Tibial nerve (tissue), 3 donors: ENCODE data around the gene PROP1.

ENCODE experiments used
- POLR2A ChIP-seq, 2 donors: fragments of 450-650 bp; IDR thresholded peaks; one replicate each; pipeline ENCODE4 v1.6.1; 2017; ENCODE audit warnings: antibody characterized with exemption in 2 of 2, mild to moderate bottlenecking in 2 of 2, moderate library complexity in 2 of 2
- TF ChIP-seq, protein P1 (sequence below), 5 experiments: fragments of 200-600 bp in 3 of 5; fragments of 450-650 bp in 2 of 5; sonication (generic) in 3 of 5; IDR thresholded peaks; one replicate each; pipeline ENCODE4 v1.5.1; 2016 to 2019; ENCODE audit warnings: antibody characterized with exemption in 5 of 5, mild to moderate bottlenecking in 3 of 5, moderate library complexity in 2 of 5

DNA sequence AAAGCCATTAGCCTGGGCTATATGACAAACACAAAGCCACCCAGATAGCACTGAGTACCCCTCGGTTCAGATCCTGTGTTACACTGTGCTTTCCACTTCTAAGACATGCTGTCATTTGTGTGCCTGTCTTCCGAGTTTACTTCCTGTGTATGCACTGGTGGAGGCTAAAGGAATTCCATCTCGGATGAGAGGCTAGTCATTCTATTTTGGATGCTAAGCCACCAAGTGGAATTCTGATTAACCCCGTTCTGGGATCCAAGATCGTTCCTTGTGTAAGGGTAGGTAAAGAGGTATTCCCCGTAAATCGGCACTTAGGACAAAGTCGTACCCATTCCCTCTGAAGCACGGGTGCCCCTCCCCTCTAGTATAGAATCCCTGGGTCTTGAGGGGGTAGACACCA lies 8.7 kb downstream of the PROP1 start:
- no peak for TF ChIP-seq POLR2A (IDR thresholded peaks at IDR 0.05)
- TF ChIP-seq, protein P1, sequence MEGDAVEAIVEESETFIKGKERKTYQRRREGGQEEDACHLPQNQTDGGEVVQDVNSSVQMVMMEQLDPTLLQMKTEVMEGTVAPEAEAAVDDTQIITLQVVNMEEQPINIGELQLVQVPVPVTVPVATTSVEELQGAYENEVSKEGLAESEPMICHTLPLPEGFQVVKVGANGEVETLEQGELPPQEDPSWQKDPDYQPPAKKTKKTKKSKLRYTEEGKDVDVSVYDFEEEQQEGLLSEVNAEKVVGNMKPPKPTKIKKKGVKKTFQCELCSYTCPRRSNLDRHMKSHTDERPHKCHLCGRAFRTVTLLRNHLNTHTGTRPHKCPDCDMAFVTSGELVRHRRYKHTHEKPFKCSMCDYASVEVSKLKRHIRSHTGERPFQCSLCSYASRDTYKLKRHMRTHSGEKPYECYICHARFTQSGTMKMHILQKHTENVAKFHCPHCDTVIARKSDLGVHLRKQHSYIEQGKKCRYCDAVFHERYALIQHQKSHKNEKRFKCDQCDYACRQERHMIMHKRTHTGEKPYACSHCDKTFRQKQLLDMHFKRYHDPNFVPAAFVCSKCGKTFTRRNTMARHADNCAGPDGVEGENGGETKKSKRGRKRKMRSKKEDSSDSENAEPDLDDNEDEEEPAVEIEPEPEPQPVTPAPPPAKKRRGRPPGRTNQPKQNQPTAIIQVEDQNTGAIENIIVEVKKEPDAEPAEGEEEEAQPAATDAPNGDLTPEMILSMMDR (IDR thresholded peaks at IDR 0.05) = no peak
